ENCODE results near the gene ERICH6. TPM values are rescaled to one million over a fixed set of nuclear protein-coding genes. Genes with fewer than 3 reads are reported as not detected.

The ERICH6 gene
- total and polyA plus RNA-seq, 10 of the 15 experiments (the other 5 are each of a cell fraction or from before 2014, with no cell fraction given): 0.04 to 0.40 (median 0.22) TPM; not detected in 6

- ChIA-PET SMC1A (ENCODE audit: uncharacterized antibody, unreplicated experiment) (interaction anchor here (0.7 to 2.0 kb wide), 16 partner anchors 9 to 128 kb away, joined by 3 to 9 read pairs (median 4); no protein-coding TSS in a partner anchor), RAD21 (ENCODE audit: unreplicated experiment) (interaction anchor here (0.7 to 2.0 kb wide), 11 partner anchors 22 to 107 kb away, joined by 3 to 8 read pairs (median 3); partner anchors contain the start of genes EIF2A, ERICH6 and SERP1), POLR2A (interaction anchor here (0.7 to 1.2 kb wide), 3 partner anchors 30 to 91 kb away, joined by 3 to 5 read pairs (median 3); partner anchors contain the start of gene SELENOT), CTCF (interaction anchor here (0.6 to 1.3 kb wide), 2 partner anchors 44 to 68 kb away, joined by 3 to 5 read pairs; partner anchors contain the start of gene ERICH6)
- no peaks in the 10 kb centered on the region for H3K9me3 ChIP-seq (replicated peaks; ENCODE audit: control insufficient read depth, insufficient read depth, low read length)
- FAIRE-seq: peak; percentile 27
- H3K27ac ChIP-seq (ENCODE audit: control insufficient read depth, insufficient read depth): 0 out of 2 replicates have a peak overlapping the region, but pooled peaks have one; percentile 33
- DNase-seq (ENCODE audit: low read depth, low spot score): peak; percentile 26
- peak; percentile 93 for ATAC-seq
- H2AFZ ChIP-seq (ENCODE audit: control insufficient read depth, low read depth, low read length): no peak overlapping the region
- WGBS (ENCODE audit: insufficient coverage, insufficient replicate concordance, low lambda C conversion rate, missing lambda C conversion rate): 42% methylated on average over 1 of the region's 1 CpG
- H3K9ac ChIP-seq (ENCODE audit: control insufficient read depth, insufficient read depth, low read length): no peak overlapping the region
- no peak overlapping the region for H3K4me2 ChIP-seq (ENCODE audit: control insufficient read depth, insufficient read depth)
- BruUV-seq (replicated peaks): no TSS peak
- intact Hi-C loops (cut with micrococcal nuclease; ENCODE audit: unreplicated experiment) (no loop called here), in situ Hi-C loops (cut with MboI) (no loop called here)
- no peaks in the 10 kb centered on the region for H3K79me2 ChIP-seq (ENCODE audit: control insufficient read depth, insufficient read depth, low read length)
- H3K27me3 ChIP-seq (replicated peaks in 1 of 2; ENCODE audit: control insufficient read depth in 2 of 2, insufficient read depth in 2 of 2, low read length in 1 of 2): no peaks in the 10 kb centered on the region
- peaks cover 5% of the 10 kb centered on the region for H3K4me1 ChIP-seq (ENCODE audit: control insufficient read depth, insufficient read depth, low read length)
- H4K20me1 ChIP-seq (ENCODE audit: control insufficient read depth, insufficient read depth): no peaks in the 10 kb centered on the region
- H3K4me3 ChIP-seq: no peak overlapping the region
- H3K36me3 ChIP-seq (ENCODE audit: control insufficient read depth in 2 of 2, insufficient read depth in 2 of 2, low read length in 1 of 2): peaks cover under 1 to 7% of the 10 kb centered on the region in 2 experiments
- TF ChIP-seq BHLHE40 (IDR thresholded peaks at IDR 0.05; ENCODE audit: borderline replicate concordance in 1 of 2, low read depth in 2 of 2, low read length in 1 of 2): no peak
- TF ChIP-seq SP1 (IDR thresholded peaks at IDR 0.05; ENCODE audit: low read depth, low read length): no peak
- no peak for TF ChIP-seq ZNF622 (IDR thresholded peaks at IDR 0.05)
- peak; percentile 23 for TF ChIP-seq MEF2B (IDR thresholded peaks at IDR 0.05; ENCODE audit: partially characterized antibody, poor library complexity, severe bottlenecking)
- TF ChIP-seq IRF4 (IDR thresholded peaks at IDR 0.05; ENCODE audit: low read depth, low read length): no peak
- TF ChIP-seq HDAC2 (IDR thresholded peaks at IDR 0.05): no peak
- TF ChIP-seq, protein P1, sequence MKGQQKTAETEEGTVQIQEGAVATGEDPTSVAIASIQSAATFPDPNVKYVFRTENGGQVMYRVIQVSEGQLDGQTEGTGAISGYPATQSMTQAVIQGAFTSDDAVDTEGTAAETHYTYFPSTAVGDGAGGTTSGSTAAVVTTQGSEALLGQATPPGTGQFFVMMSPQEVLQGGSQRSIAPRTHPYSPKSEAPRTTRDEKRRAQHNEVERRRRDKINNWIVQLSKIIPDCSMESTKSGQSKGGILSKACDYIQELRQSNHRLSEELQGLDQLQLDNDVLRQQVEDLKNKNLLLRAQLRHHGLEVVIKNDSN (IDR thresholded peaks at IDR 0.05; ENCODE audit: borderline replicate concordance, extremely low read length, insufficient read depth, low read depth, low read length): no peak
- TF ChIP-seq BCLAF1 (IDR thresholded peaks at IDR 0.05): no peak
- TF ChIP-seq, protein P2, sequence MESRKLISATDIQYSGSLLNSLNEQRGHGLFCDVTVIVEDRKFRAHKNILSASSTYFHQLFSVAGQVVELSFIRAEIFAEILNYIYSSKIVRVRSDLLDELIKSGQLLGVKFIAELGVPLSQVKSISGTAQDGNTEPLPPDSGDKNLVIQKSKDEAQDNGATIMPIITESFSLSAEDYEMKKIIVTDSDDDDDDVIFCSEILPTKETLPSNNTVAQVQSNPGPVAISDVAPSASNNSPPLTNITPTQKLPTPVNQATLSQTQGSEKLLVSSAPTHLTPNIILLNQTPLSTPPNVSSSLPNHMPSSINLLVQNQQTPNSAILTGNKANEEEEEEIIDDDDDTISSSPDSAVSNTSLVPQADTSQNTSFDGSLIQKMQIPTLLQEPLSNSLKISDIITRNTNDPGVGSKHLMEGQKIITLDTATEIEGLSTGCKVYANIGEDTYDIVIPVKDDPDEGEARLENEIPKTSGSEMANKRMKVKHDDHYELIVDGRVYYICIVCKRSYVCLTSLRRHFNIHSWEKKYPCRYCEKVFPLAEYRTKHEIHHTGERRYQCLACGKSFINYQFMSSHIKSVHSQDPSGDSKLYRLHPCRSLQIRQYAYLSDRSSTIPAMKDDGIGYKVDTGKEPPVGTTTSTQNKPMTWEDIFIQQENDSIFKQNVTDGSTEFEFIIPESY (IDR thresholded peaks at IDR 0.05): no peak
- no peak for TF ChIP-seq PKNOX1 (IDR thresholded peaks at IDR 0.05)
- 0 out of 2 replicates have a peak, but pooled peaks have one; percentile 20 for TF ChIP-seq JUNB (IDR thresholded peaks at IDR 0.05)
- no peak for TF ChIP-seq GABPA (IDR thresholded peaks at IDR 0.05; ENCODE audit: low read depth)
- no peak for TF ChIP-seq CREB1 (IDR thresholded peaks at IDR 0.05; ENCODE audit: low read depth)
- TF ChIP-seq, protein P3, sequence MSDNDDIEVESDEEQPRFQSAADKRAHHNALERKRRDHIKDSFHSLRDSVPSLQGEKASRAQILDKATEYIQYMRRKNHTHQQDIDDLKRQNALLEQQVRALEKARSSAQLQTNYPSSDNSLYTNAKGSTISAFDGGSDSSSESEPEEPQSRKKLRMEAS (IDR thresholded peaks at IDR 0.05; ENCODE audit: low read depth, low read length): no peak
- TF ChIP-seq, protein P4, sequence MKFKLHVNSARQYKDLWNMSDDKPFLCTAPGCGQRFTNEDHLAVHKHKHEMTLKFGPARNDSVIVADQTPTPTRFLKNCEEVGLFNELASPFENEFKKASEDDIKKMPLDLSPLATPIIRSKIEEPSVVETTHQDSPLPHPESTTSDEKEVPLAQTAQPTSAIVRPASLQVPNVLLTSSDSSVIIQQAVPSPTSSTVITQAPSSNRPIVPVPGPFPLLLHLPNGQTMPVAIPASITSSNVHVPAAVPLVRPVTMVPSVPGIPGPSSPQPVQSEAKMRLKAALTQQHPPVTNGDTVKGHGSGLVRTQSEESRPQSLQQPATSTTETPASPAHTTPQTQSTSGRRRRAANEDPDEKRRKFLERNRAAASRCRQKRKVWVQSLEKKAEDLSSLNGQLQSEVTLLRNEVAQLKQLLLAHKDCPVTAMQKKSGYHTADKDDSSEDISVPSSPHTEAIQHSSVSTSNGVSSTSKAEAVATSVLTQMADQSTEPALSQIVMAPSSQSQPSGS (IDR thresholded peaks at IDR 0.05; ENCODE audit: low read length): peak; percentile 50; the same call in 1 of the 2 replicates
- no peak for TF ChIP-seq KLF5 (IDR thresholded peaks at IDR 0.05; ENCODE audit: partially characterized antibody)
Measured at GRCh38 chr3:150635526-150635925, 68.2 kb downstream of the ERICH6 start.
